Heart left ventricle (tissue), 13 donors: ENCODE data around the gene OBP2A.

Experiments
- CTCF ChIP-seq, 12 donors: fragments of 200-600 bp; sonication (generic) in 4 of 12; IDR thresholded peaks; one replicate each; pipeline versions ENCODE4 v1.5.0 to v1.8.0; 2018 to 2022; ENCODE audit warnings: antibody characterized with exemption in 12 of 12, mild to moderate bottlenecking in 5 of 12
- POLR2A ChIP-seq, 2 donors: fragments of 450-650 bp; IDR thresholded peaks; one replicate each; pipeline ENCODE4 v1.6.1; 2017; ENCODE audit warnings: antibody characterized with exemption in 2 of 2, mild to moderate bottlenecking in 2 of 2, moderate library complexity in 2 of 2
- donor health status: ischemic (EF 13 %, LVEDD 7.1; RV severe dilation, severe dysfunction).
- donor health status: DM: no; HTN: yes; CAD: no.
- donor health status: DM: no; HTN: no; CAD: no.
- donor health status: ischemic (EF 25% LVEDD 6.9; RV normal size, moderate dysfunction).
- donor health status: ischemic (EF 25% LVEDD 5.7; RV mildly dilated, moderate dysfunction).
- donor health status: ischemic (EF 35%, LVEDD 5.7; RV mildly dilated, moderate dysfunction).
- donor health status: nonischemic (EF 11% LVEDD 7.7; RV severe dilation, severe dysfunction).
- donor health status: DM: yes; HTN: yes; CAD: no.
- donor health status: PGD.
- donor health status: ischemic (EF 29% LVEDD 5.4; RV normal size, mild dysfunction).
- donor health status: nonischemic (EF 23%, LVEDD 6.1; RV moderate dilation, normal function).

- TF ChIP-seq POLR2A (IDR thresholded peaks at IDR 0.05): no peak
- TF ChIP-seq CTCF (IDR thresholded peaks at IDR 0.05): no peak
These were observed 46.4 kb upstream of the OBP2A start for GRCh38 chr9:135499326-135500070.
